Neural cell (in vitro differentiated cells): Measurements from ENCODE around the gene MGAT4C. TPM values are rescaled to one million over a fixed set of nuclear protein-coding genes. Genes with fewer than 3 reads are reported as not detected.

ENCODE experiments used
- H2AFZ ChIP-seq: fragments of 200-600, 300-800 bp; sonication (generic), shearing (Covaris generic); 2 replicates; pipeline ENCODE4 v1.6.0; 2014; ENCODE audit warnings: low read depth, mild to moderate bottlenecking, antibody characterized with exemption, low read length, moderate library complexity
- H3F3A ChIP-seq: fragments of 200-600 bp; shearing (Covaris generic); 2 replicates; pipeline ENCODE4 v1.6.1; 2016; ENCODE audit warnings: mild to moderate bottlenecking, moderate library complexity, mixed read lengths, antibody characterized with exemption, low read length; ENCODE audit not compliant: insufficient read depth, poor library complexity, severe bottlenecking
- H3K27ac ChIP-seq: fragments of 200-600, 300-800 bp; sonication (generic), shearing (Covaris generic); 2 replicates; pipeline ENCODE4 v1.5.1; 2014; ENCODE audit warnings: mild to moderate bottlenecking, low read length, moderate library complexity
- H3K27me3 ChIP-seq: fragments of 300-800, 200-600 bp; sonication (generic), shearing (Covaris generic); 2 replicates; pipeline ENCODE4 v1.6.0; 2014; ENCODE audit warnings: mild to moderate bottlenecking, low read depth, low read length, moderate library complexity; ENCODE audit not compliant: insufficient read depth
- H3K36me3 ChIP-seq: fragments of 300-800, 200-600 bp; sonication (generic), shearing (Covaris generic); 2 replicates; pipeline ENCODE4 v1.5.1; 2014; ENCODE audit warnings: mild to moderate bottlenecking, antibody characterized with exemption, low read length, moderate library complexity; ENCODE audit not compliant: insufficient read depth
- H3K4me2 ChIP-seq: fragments of 300-800, 200-600 bp; sonication (generic), shearing (Covaris generic); 2 replicates; pipeline ENCODE4 v1.6.0; 2014; ENCODE audit warnings: mild to moderate bottlenecking, low read length
- H3K4me3 ChIP-seq: fragments of 300-800, 200-600 bp; sonication (generic), shearing (Covaris generic); 2 replicates; pipeline ENCODE4 v1.5.1; 2014; ENCODE audit warnings: mild to moderate bottlenecking, low read length, moderate library complexity
- H3K79me2 ChIP-seq: fragments of 200-600 bp; shearing (Covaris generic); replicated peaks from 2 replicates; pipeline ENCODE4 v1.6.0; 2014; ENCODE audit warnings: mild to moderate bottlenecking, low read length, moderate library complexity; ENCODE audit not compliant: insufficient read depth
- H3K9ac ChIP-seq: fragments of 300-800, 200-600 bp; sonication (generic), shearing (Covaris generic); 2 replicates; pipeline ENCODE4 v1.6.1; 2016; ENCODE audit warnings: mild to moderate bottlenecking, low read length, mixed read lengths
- H3K9me2 ChIP-seq: fragments of 200-600 bp; shearing (Covaris generic); 2 replicates; pipeline ENCODE4 v1.6.1; 2016; ENCODE audit warnings: mild to moderate bottlenecking, low read length, mixed read lengths; ENCODE audit not compliant: insufficient read depth
- H3K9me3 ChIP-seq: fragments of 200-600, 300-800 bp; sonication (generic), shearing (Covaris generic); 2 replicates; pipeline ENCODE4 v1.6.1; 2016; ENCODE audit warnings: mild to moderate bottlenecking, mixed run types, low read length, moderate library complexity, mixed read lengths
- H4K20me1 ChIP-seq: fragments of 200-600 bp; shearing (Covaris generic); 2 replicates; pipeline ENCODE4 v1.6.1; 2016; ENCODE audit warnings: mild to moderate bottlenecking, mixed run types; ENCODE audit not compliant: insufficient read depth
- EP300 ChIP-seq: fragments of 450-650 bp; conservative IDR thresholded peaks from 2 replicates; pipeline ENCODE4 v1.6.1; 2014; ENCODE audit warnings: antibody characterized with exemption, mild to moderate bottlenecking, moderate library complexity; ENCODE audit not compliant: poor library complexity, severe bottlenecking
- EZH2 ChIP-seq: fragments of 200-600, 300-800 bp; shearing (Covaris generic), sonication (generic); IDR thresholded peaks from 2 replicates; pipeline ENCODE4 v1.6.1; 2014; ENCODE audit warnings: antibody characterized with exemption, low read length, borderline replicate concordance, mild to moderate bottlenecking; ENCODE audit not compliant: insufficient read depth, poor library complexity, severe bottlenecking
- MXI1 ChIP-seq: fragments of 450-650 bp; conservative IDR thresholded peaks from 2 replicates; pipeline ENCODE4 v1.6.1; 2014; ENCODE audit warnings: antibody characterized with exemption, mild to moderate bottlenecking; ENCODE audit not compliant: poor library complexity, severe bottlenecking
- POLR2AphosphoS5 ChIP-seq: IDR thresholded peaks from 2 replicates; pipeline ENCODE4 v1.6.1; 2012
- RAD21 ChIP-seq: fragments of 450-650 bp; conservative IDR thresholded peaks from 2 replicates; pipeline ENCODE4 v1.6.1; 2014; ENCODE audit warnings: antibody characterized with exemption, mild to moderate bottlenecking, moderate library complexity
- SMC3 ChIP-seq: fragments of 450-650 bp; conservative IDR thresholded peaks from 2 replicates; pipeline ENCODE4 v1.6.1; 2014; ENCODE audit warnings: antibody characterized with exemption, mild to moderate bottlenecking, moderate library complexity; ENCODE audit not compliant: poor library complexity
- TAF1 ChIP-seq: IDR thresholded peaks from 2 replicates; pipeline ENCODE4 v1.6.1; 2012; ENCODE audit warnings: low read depth
- polyA plus RNA-seq: library from polyadenylated mRNA; depleted of rRNA; stranded (reverse); fragments of >200 nt; gene quantifications from 2 replicates; pipeline ENCODE4 v1.2.3, GENCODE V29; 2014
- TF ChIP-seq, protein P1 (sequence below): IDR thresholded peaks from 2 replicates; pipeline ENCODE4 v1.6.1; 2012; ENCODE audit warnings: borderline replicate concordance
- TF ChIP-seq, protein P2 (sequence below): fragments of 450-650 bp; IDR thresholded peaks from 2 replicates; pipeline ENCODE4 v1.5.1; 2014; ENCODE audit warnings: antibody characterized with exemption, mild to moderate bottlenecking, moderate library complexity; ENCODE audit not compliant: poor library complexity, severe bottlenecking

The MGAT4C gene
- polyA plus RNA-seq, 1 donor from 2014 or later, result 20.7 TPM

DNA sequence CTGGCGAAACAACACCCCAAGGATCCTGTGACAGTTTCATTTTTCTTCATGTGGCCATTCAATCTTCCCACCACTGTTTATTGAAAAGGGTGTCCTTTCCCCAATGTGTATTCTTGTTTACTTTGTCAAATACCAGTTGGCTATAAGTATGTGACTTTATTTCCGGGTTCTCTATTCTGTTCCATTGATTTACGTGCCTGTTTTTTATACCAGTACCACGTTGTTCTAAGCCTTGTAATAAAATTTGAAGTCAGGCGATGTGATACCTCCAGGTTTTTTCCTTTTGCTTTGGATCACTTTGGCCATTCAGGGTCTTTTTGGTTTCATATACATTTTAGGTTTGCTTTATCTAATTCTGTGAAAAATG is 9.1 kb upstream of the MGAT4C start:
- no peaks in the 10 kb centered on the region for H3K9me2 ChIP-seq
- H2AFZ ChIP-seq, result no peak overlapping the region

DNA sequence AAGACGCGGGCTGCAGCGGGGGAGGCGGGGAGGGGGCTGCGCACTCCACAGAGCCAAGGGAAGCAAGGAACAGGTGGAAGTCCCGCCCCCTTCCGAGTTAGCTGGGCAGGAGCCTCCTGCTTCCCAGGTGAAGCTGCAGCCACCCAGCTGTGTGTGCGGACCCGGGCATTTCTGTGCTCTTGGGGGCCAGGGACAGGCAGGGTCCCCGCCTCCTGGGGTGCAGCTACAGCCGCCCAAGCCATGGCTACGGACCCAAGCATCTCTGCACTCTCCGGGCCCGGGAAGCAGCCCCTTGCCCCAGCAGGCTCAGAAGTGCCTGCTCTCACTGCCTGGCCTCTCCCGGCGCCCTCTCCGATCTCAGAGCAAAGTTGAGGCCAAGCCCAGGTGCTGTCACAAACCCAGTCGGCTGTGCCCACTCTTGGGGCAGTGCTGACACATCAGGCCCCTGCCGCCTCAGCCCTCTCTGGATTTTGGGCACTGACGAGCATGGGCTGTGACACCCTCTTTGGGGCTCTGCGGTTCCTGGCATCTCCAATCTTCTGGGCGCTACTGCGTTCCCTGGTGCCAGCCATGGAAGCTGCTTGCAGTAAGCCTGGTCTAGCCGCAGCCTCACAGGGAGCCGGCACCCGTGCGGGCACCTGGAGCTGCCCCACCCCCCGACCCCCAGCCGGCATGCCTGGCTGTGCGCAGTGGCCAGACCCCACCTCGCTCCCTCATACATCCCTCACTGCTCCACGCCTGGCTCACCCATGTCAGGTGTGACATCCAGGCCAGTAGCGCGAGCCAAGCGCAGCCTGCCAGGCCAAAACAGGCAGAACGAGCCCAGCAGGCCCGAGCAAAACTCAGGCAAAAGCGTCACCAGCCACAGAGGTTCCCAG is 8.5 kb upstream of the MGAT4C start:
- H3K4me3 ChIP-seq, result no peak overlapping the region
- H3K79me2 ChIP-seq, result no peaks in the 10 kb centered on the region
- no peaks in the 10 kb centered on the region for H4K20me1 ChIP-seq
- H3F3A ChIP-seq, result no peaks in the 10 kb centered on the region
- no peak overlapping the region for H2AFZ ChIP-seq
- H3K9me3 ChIP-seq, result peaks cover 3% of the 10 kb centered on the region
- H3K9ac ChIP-seq, result no peak overlapping the region
- no peak for TF ChIP-seq RAD21
- no peak for TF ChIP-seq EP300
- TF ChIP-seq, protein P1, sequence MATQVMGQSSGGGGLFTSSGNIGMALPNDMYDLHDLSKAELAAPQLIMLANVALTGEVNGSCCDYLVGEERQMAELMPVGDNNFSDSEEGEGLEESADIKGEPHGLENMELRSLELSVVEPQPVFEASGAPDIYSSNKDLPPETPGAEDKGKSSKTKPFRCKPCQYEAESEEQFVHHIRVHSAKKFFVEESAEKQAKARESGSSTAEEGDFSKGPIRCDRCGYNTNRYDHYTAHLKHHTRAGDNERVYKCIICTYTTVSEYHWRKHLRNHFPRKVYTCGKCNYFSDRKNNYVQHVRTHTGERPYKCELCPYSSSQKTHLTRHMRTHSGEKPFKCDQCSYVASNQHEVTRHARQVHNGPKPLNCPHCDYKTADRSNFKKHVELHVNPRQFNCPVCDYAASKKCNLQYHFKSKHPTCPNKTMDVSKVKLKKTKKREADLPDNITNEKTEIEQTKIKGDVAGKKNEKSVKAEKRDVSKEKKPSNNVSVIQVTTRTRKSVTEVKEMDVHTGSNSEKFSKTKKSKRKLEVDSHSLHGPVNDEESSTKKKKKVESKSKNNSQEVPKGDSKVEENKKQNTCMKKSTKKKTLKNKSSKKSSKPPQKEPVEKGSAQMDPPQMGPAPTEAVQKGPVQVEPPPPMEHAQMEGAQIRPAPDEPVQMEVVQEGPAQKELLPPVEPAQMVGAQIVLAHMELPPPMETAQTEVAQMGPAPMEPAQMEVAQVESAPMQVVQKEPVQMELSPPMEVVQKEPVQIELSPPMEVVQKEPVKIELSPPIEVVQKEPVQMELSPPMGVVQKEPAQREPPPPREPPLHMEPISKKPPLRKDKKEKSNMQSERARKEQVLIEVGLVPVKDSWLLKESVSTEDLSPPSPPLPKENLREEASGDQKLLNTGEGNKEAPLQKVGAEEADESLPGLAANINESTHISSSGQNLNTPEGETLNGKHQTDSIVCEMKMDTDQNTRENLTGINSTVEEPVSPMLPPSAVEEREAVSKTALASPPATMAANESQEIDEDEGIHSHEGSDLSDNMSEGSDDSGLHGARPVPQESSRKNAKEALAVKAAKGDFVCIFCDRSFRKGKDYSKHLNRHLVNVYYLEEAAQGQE, result no peak
- TF ChIP-seq SMC3, result no peak
- TF ChIP-seq, protein P2, sequence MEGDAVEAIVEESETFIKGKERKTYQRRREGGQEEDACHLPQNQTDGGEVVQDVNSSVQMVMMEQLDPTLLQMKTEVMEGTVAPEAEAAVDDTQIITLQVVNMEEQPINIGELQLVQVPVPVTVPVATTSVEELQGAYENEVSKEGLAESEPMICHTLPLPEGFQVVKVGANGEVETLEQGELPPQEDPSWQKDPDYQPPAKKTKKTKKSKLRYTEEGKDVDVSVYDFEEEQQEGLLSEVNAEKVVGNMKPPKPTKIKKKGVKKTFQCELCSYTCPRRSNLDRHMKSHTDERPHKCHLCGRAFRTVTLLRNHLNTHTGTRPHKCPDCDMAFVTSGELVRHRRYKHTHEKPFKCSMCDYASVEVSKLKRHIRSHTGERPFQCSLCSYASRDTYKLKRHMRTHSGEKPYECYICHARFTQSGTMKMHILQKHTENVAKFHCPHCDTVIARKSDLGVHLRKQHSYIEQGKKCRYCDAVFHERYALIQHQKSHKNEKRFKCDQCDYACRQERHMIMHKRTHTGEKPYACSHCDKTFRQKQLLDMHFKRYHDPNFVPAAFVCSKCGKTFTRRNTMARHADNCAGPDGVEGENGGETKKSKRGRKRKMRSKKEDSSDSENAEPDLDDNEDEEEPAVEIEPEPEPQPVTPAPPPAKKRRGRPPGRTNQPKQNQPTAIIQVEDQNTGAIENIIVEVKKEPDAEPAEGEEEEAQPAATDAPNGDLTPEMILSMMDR, result no peak
- TF ChIP-seq TAF1, result no peak
- no peak for TF ChIP-seq POLR2AphosphoS5
- TF ChIP-seq MXI1, result no peak
- no peak for TF ChIP-seq EZH2
- no peak overlapping the region for H3K4me2 ChIP-seq
- no peaks in the 10 kb centered on the region for H3K9me2 ChIP-seq
- no peak overlapping the region for H3K27ac ChIP-seq
- no peaks in the 10 kb centered on the region for H3K36me3 ChIP-seq
- H3K27me3 ChIP-seq, result no peaks in the 10 kb centered on the region

More for the DNA sequence above, 9.1 kb upstream of the MGAT4C start:
- TF ChIP-seq EZH2 (no peak), SMC3 (no peak), EP300 (no peak), RAD21 (no peak), POLR2AphosphoS5 (no peak), TAF1 (no peak), MXI1 (no peak)
- TF ChIP-seq, protein P1, result no peak
- TF ChIP-seq, protein P2, result no peak
- Histone ChIP-seq H3K4me3 (no peak overlapping the region), H3K27ac (no peak overlapping the region), H3K36me3 (no peaks in the 10 kb centered on the region), H3K4me2 (no peak overlapping the region), H3K9me3 (peaks cover 3% of the 10 kb centered on the region), H4K20me1 (no peaks in the 10 kb centered on the region), H3F3A (no peaks in the 10 kb centered on the region), H3K9ac (no peak overlapping the region), H3K27me3 (no peaks in the 10 kb centered on the region), H3K79me2 (no peaks in the 10 kb centered on the region)
